ENCODE results near the gene SPEM1. TPM values are rescaled to one million over a fixed set of nuclear protein-coding genes. Genes with fewer than 3 reads are reported as not detected.
A peak's percentile ranks its signal among the peaks of the same experiment; 100 is the strongest.

Gene SPEM1
- total and polyA plus RNA-seq, 2 of the 13 experiments (the other 11 are each of a cell fraction or from before 2014, with no cell fraction given) = not detected

DNA sequence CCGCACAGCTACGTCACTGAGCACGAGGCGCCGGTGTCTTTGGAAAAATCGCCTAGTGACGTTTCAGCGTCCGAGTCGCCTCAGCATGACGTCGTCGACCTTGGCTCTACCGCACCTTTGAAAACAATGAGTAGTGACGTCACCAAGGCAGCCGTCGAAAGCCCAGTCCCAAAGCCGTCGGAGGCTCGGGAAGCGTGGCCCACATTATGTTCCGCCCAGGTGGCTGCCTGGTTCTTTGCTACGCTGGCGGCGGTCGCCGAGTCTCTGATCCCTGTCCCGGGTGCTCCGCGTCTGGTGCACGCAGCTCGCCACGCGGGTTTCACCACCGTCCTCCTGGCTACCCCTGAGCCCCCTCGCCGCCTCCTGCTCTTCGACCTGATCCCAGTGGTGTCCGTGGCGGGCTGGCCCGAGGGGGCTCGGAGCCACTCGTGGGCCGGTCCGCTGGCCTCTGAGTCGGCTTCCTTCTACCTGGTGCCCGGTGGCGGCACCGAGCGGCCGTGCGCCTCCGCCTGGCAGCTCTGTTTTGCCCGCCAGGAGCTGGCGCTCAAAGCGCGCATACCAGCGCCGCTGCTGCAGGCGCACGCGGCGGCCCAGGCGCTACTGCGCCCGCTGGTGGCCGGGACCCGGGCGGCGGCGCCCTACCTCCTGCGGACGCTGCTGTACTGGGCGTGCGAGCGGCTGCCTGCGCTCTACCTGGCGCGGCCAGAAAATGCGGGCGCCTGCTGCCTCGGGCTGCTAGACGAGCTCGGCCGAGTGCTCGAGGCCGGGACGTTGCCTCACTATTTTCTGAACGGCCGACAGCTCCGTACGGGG is 16.6 kb downstream of the SPEM1 start (continued):
- TF ChIP-seq, protein P1, sequence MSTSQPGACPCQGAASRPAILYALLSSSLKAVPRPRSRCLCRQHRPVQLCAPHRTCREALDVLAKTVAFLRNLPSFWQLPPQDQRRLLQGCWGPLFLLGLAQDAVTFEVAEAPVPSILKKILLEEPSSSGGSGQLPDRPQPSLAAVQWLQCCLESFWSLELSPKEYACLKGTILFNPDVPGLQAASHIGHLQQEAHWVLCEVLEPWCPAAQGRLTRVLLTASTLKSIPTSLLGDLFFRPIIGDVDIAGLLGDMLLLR (CRISPR knock-in tag; IDR thresholded peaks at IDR 0.05) = 0 out of 2 replicates have a peak, but pooled peaks have one; percentile 43
- TF ChIP-seq, protein P2, sequence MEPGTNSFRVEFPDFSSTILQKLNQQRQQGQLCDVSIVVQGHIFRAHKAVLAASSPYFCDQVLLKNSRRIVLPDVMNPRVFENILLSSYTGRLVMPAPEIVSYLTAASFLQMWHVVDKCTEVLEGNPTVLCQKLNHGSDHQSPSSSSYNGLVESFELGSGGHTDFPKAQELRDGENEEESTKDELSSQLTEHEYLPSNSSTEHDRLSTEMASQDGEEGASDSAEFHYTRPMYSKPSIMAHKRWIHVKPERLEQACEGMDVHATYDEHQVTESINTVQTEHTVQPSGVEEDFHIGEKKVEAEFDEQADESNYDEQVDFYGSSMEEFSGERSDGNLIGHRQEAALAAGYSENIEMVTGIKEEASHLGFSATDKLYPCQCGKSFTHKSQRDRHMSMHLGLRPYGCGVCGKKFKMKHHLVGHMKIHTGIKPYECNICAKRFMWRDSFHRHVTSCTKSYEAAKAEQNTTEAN (CRISPR knock-in tag; conservative IDR thresholded peaks at IDR 0.05) = 0 out of 2 replicates have a peak, but pooled peaks have one; percentile 25
- TF ChIP-seq, protein P3, sequence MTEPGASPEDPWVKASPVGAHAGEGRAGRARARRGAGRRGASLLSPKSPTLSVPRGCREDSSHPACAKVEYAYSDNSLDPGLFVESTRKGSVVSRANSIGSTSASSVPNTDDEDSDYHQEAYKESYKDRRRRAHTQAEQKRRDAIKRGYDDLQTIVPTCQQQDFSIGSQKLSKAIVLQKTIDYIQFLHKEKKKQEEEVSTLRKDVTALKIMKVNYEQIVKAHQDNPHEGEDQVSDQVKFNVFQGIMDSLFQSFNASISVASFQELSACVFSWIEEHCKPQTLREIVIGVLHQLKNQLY (CRISPR knock-in tag; IDR thresholded peaks at IDR 0.05) = 0 out of 2 replicates have a peak, but pooled peaks have one; percentile 12
- TF ChIP-seq ZNF567 (CRISPR knock-in tag; IDR thresholded peaks at IDR 0.05; ENCODE audit: borderline replicate concordance) (no peak), SAP130 (CRISPR knock-in tag; IDR thresholded peaks at IDR 0.05; ENCODE audit: low read depth) (peak; percentile 21; the same call in 1 of the 2 replicates), KDM2A (CRISPR knock-in tag; IDR thresholded peaks at IDR 0.05; ENCODE audit: borderline replicate concordance, low read depth) (peak; percentile 39; the same call in 1 of the 2 replicates), CHD4 (IDR thresholded peaks at IDR 0.05; ENCODE audit: borderline replicate concordance, low read length) (no peak), EHMT2 (IDR thresholded peaks at IDR 0.05; ENCODE audit: borderline replicate concordance, low read depth, low read length) (no peak), U2AF1 (optimal IDR thresholded peaks at IDR 0.05; ENCODE audit: low read depth, low read length) (no peak), HMG20B (CRISPR knock-in tag; conservative IDR thresholded peaks at IDR 0.05) (no peak)
- TF ChIP-seq, protein P4, sequence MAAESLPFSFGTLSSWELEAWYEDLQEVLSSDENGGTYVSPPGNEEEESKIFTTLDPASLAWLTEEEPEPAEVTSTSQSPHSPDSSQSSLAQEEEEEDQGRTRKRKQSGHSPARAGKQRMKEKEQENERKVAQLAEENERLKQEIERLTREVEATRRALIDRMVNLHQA (CRISPR knock-in tag; IDR thresholded peaks at IDR 0.05) = no peak
